Astrocyte of the spinal cord (primary cell): ENCODE data around the gene UST.

Experiments used
- DNase-seq: peaks from one replicate; pipeline ENCODE4 v3.0.0; 2011; ENCODE audit warnings: low read depth, low spot score
- H3K4me3 ChIP-seq: 2 replicates; pipeline ENCODE4 v1.5.1; 2011; ENCODE audit warnings: low read depth, mild to moderate bottlenecking, low read length, moderate library complexity
- CTCF ChIP-seq: IDR thresholded peaks from 2 replicates; pipeline ENCODE4 v1.5.1; 2012; ENCODE audit warnings: low read depth, mild to moderate bottlenecking, low read length, inconsistent platforms
- in situ Hi-C: cut with HindIII; loops from 2 replicates; pipeline ENCODE4 v1.10.0; 2017; ENCODE audit warnings: low sequenced_read_pairs

UST gene

GRCh38 chr6:149046164-149046821 is 299.5 kb downstream of the UST start:
- in situ Hi-C loops: loop anchor here (25.0 kb wide), 1 partner anchor 466 kb away; no protein-coding TSS in a partner anchor

GRCh38 chr6:149046822-149047246 is 300.0 kb downstream of the UST start:
- peak; percentile 50 for DNase-seq
- H3K4me3 ChIP-seq: no peak overlapping the region
- TF ChIP-seq CTCF: no peak
- in situ Hi-C loops: loop anchor here (25.0 kb wide), 1 partner anchor 465 kb away; no protein-coding TSS in a partner anchor

More at GRCh38 chr6:149046164-149046821, 299.5 kb downstream of the UST start:
- DNase-seq: no peak
- no peak for TF ChIP-seq CTCF
- H3K4me3 ChIP-seq: no peak overlapping the region

- in situ Hi-C loops: loop anchor here (25.0 kb wide), 1 partner anchor 463 kb away; no protein-coding TSS in a partner anchor
- no peak overlapping the region for H3K4me3 ChIP-seq
- no peak for DNase-seq
- TF ChIP-seq CTCF: no peak
Measured at GRCh38 chr6:149049230-149049629, 302.4 kb downstream of the UST start.

GRCh38 chr6:149050160-149050559 is 303.3 kb downstream of the UST start:
- no peak overlapping the region for H3K4me3 ChIP-seq
- in situ Hi-C loops: no loop called here
- DNase-seq: no peak
- no peak for TF ChIP-seq CTCF

GRCh38 chr6:149052350-149053106 is 305.7 kb downstream of the UST start:
- DNase-seq: no peak
- H3K4me3 ChIP-seq: no peak overlapping the region
- no peak for TF ChIP-seq CTCF
- in situ Hi-C loops: no loop called here

- TF ChIP-seq CTCF: no peak
- no peak overlapping the region for H3K4me3 ChIP-seq
- DNase-seq: no peak
- in situ Hi-C loops: no loop called here
Measured at GRCh38 chr6:149053848-149054558, 307.2 kb downstream of the UST start.
